Measurements from ENCODE around the gene GATA2.

DNA sequence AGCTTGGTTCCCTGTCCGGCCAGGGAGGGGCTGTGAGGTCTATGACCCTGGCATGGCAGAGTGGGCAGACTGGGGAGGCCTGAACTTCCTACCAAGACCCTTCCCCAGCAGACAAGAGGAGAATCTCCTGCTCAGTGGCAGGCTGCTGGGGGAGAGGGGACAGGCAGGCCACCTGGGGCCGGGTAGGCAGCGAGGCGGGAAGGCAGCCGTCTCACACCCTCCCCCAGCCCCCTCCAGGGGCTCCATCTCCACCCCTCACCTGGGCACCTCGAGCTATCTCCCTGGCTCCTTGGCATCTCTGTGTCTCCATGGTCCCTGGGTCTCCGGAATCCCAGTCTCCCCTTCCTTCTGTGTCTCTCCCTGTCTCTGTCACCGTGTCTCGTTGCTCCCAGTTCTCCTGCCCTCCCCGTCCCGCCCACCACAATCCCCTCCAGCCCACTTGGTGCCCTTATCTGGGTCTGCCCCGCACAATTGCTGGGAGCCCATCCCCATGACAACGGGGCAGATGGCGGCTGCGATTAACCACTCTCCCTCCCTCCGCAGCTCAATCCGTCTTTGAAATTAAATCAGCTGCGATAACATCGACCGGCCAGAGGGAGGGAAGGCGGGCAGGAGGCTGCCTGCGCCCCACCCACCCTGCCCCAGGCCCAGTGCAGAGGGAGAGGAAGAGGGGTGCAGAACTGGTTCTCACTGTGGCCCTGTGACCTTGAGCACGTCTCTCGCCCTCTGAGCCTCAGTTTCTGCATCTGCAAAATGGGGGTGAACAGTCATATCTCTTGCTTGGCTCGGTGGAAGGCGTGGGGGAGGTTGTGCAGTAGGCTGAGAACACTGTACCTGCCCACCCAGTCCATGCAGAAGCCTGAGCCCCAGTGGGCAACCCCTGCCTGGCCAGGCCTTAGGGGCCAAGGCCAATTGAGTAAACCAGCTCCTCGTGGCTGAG lies 36.0 kb downstream of the GATA2 start:
- no peak for TF ChIP-seq POLR2A (IDR thresholded peaks at IDR 0.05; ENCODE audit: insufficient read depth in 1 of 2, low read depth in 2 of 2, low read length in 2 of 2)
- TF ChIP-seq, protein P1, sequence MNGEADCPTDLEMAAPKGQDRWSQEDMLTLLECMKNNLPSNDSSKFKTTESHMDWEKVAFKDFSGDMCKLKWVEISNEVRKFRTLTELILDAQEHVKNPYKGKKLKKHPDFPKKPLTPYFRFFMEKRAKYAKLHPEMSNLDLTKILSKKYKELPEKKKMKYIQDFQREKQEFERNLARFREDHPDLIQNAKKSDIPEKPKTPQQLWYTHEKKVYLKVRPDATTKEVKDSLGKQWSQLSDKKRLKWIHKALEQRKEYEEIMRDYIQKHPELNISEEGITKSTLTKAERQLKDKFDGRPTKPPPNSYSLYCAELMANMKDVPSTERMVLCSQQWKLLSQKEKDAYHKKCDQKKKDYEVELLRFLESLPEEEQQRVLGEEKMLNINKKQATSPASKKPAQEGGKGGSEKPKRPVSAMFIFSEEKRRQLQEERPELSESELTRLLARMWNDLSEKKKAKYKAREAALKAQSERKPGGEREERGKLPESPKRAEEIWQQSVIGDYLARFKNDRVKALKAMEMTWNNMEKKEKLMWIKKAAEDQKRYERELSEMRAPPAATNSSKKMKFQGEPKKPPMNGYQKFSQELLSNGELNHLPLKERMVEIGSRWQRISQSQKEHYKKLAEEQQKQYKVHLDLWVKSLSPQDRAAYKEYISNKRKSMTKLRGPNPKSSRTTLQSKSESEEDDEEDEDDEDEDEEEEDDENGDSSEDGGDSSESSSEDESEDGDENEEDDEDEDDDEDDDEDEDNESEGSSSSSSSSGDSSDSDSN (CRISPR knock-in tag; IDR thresholded peaks at IDR 0.05): no peak
- TF ChIP-seq, protein P2, sequence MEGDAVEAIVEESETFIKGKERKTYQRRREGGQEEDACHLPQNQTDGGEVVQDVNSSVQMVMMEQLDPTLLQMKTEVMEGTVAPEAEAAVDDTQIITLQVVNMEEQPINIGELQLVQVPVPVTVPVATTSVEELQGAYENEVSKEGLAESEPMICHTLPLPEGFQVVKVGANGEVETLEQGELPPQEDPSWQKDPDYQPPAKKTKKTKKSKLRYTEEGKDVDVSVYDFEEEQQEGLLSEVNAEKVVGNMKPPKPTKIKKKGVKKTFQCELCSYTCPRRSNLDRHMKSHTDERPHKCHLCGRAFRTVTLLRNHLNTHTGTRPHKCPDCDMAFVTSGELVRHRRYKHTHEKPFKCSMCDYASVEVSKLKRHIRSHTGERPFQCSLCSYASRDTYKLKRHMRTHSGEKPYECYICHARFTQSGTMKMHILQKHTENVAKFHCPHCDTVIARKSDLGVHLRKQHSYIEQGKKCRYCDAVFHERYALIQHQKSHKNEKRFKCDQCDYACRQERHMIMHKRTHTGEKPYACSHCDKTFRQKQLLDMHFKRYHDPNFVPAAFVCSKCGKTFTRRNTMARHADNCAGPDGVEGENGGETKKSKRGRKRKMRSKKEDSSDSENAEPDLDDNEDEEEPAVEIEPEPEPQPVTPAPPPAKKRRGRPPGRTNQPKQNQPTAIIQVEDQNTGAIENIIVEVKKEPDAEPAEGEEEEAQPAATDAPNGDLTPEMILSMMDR (CRISPR knock-in tag; IDR thresholded peaks at IDR 0.05): no peak
- TF ChIP-seq NFE2 (CRISPR knock-in tag; IDR thresholded peaks at IDR 0.05): no peak
- TF ChIP-seq RXRA (CRISPR knock-in tag; IDR thresholded peaks at IDR 0.05): no peak
- TF ChIP-seq, protein P3, sequence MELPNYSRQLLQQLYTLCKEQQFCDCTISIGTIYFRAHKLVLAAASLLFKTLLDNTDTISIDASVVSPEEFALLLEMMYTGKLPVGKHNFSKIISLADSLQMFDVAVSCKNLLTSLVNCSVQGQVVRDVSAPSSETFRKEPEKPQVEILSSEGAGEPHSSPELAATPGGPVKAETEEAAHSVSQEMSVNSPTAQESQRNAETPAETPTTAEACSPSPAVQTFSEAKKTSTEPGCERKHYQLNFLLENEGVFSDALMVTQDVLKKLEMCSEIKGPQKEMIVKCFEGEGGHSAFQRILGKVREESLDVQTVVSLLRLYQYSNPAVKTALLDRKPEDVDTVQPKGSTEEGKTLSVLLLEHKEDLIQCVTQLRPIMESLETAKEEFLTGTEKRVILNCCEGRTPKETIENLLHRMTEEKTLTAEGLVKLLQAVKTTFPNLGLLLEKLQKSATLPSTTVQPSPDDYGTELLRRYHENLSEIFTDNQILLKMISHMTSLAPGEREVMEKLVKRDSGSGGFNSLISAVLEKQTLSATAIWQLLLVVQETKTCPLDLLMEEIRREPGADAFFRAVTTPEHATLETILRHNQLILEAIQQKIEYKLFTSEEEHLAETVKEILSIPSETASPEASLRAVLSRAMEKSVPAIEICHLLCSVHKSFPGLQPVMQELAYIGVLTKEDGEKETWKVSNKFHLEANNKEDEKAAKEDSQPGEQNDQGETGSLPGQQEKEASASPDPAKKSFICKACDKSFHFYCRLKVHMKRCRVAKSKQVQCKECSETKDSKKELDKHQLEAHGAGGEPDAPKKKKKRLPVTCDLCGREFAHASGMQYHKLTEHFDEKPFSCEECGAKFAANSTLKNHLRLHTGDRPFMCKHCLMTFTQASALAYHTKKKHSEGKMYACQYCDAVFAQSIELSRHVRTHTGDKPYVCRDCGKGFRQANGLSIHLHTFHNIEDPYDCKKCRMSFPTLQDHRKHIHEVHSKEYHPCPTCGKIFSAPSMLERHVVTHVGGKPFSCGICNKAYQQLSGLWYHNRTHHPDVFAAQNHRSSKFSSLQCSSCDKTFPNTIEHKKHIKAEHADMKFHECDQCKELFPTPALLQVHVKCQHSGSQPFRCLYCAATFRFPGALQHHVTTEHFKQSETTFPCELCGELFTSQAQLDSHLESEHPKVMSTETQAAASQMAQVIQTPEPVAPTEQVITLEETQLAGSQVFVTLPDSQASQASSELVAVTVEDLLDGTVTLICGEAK (IDR thresholded peaks at IDR 0.05): no peak
- TF ChIP-seq, protein P3 (CRISPR knock-in tag; IDR thresholded peaks at IDR 0.05): no peak
- no peak for TF ChIP-seq ZNF33A (CRISPR knock-in tag; IDR thresholded peaks at IDR 0.05; ENCODE audit: borderline replicate concordance)
- no peak for TF ChIP-seq MIER3 (CRISPR knock-in tag; IDR thresholded peaks at IDR 0.05; ENCODE audit: borderline replicate concordance)
- TF ChIP-seq ZNF3 (CRISPR knock-in tag; IDR thresholded peaks at IDR 0.05): no peak
